HepG2 (cell line): ENCODE data around the gene NCKAP1. TPM values are rescaled to one million over a fixed set of nuclear protein-coding genes. Genes with fewer than 3 reads are reported as not detected.

Experiments used
- ATAD3A ChIP-seq: sonication (generic); formaldehyde crosslinking; IDR thresholded peaks from 2 replicates; pipeline ENCODE4 v1.4.0; 2020; ENCODE audit warnings: missing genetic modification reagents
- MATR3 ChIP-seq: sonication (generic); formaldehyde crosslinking; IDR thresholded peaks from 2 replicates; pipeline ENCODE4 v1.4.0; 2020; ENCODE audit warnings: missing genetic modification reagents
- MTF1 ChIP-seq: sonication (generic); formaldehyde crosslinking; IDR thresholded peaks from 2 replicates; pipeline ENCODE4 v1.5.0; 2020; ENCODE audit warnings: missing genetic modification reagents
- RERE ChIP-seq: IDR thresholded peaks from 2 replicates; pipeline ENCODE4 v1.6.1; 2016; ENCODE audit warnings: low read depth, missing genetic modification reagents, missing compliant biosample characterization
- RXRB ChIP-seq: IDR thresholded peaks from 2 replicates; pipeline ENCODE4 v1.6.1; 2016; ENCODE audit warnings: borderline replicate concordance, missing genetic modification reagents, missing compliant biosample characterization
- THYN1 ChIP-seq: sonication (generic); formaldehyde crosslinking; IDR thresholded peaks from 2 replicates; pipeline ENCODE4 v1.8.1; 2023; ENCODE audit warnings: low read depth, mild to moderate bottlenecking, moderate library complexity, missing genetic modification reagents, borderline replicate concordance
- ZBTB2 ChIP-seq: sonication (generic); formaldehyde crosslinking; IDR thresholded peaks from 2 replicates; pipeline ENCODE4 v1.8.0; 2022; ENCODE audit warnings: low read depth, missing genetic modification reagents
- ZBTB38 ChIP-seq: sonication (generic); formaldehyde crosslinking; IDR thresholded peaks from 2 replicates; pipeline ENCODE4 v1.5.1; 2020; ENCODE audit warnings: mild to moderate bottlenecking, missing genetic modification reagents
- ZFP36 ChIP-seq: fragments of 150-350 bp; IDR thresholded peaks from 2 replicates; pipeline ENCODE4 v1.6.1; 2018; ENCODE audit warnings: borderline replicate concordance, low read length, low read depth; ENCODE audit not compliant: partially characterized antibody
- ZNF431 ChIP-seq: sonication (generic); formaldehyde crosslinking; IDR thresholded peaks from 2 replicates; pipeline ENCODE4 v1.9.0; 2022; ENCODE audit warnings: missing genetic modification reagents, low read depth, mild to moderate bottlenecking, borderline replicate concordance
- ZNF576 ChIP-seq: sonication (generic); formaldehyde crosslinking; IDR thresholded peaks from 2 replicates; pipeline ENCODE4 v1.4.0; 2020; ENCODE audit warnings: mild to moderate bottlenecking, missing genetic modification reagents
- ZNF709 ChIP-seq: sonication (generic); formaldehyde crosslinking; IDR thresholded peaks from 2 replicates; pipeline ENCODE4 v1.5.0; 2020; ENCODE audit warnings: mild to moderate bottlenecking, missing genetic modification reagents
- ZNF766 ChIP-seq: sonication (generic); formaldehyde crosslinking; IDR thresholded peaks from 2 replicates; pipeline ENCODE4 v1.5.0; 2020; ENCODE audit warnings: missing genetic modification reagents, borderline replicate concordance
- ZNF83 ChIP-seq: sonication (generic); formaldehyde crosslinking; IDR thresholded peaks from 2 replicates; pipeline ENCODE4 v1.4.0; 2020; ENCODE audit warnings: missing genetic modification reagents, mild to moderate bottlenecking, borderline replicate concordance
- polyA plus RNA-seq, 8 experiments: library from polyadenylated mRNA; depleted of rRNA in 3 of 8; stranded (reverse) in 7 of 8; unstranded in 1 of 8; fragments of >200 nt; fragmentation: Illumina TruSeq in 4 of 8; extraction: Trizol in 4 of 8; gene quantifications; 2 replicates each; pipeline versions ENCODE4 v1.2.1 to v1.2.3, GENCODE V29; 2011 to 2016; ENCODE audit warnings: low read depth in 4 of 8, missing spikeins in 1 of 8, mixed read lengths in 1 of 8; ENCODE audit not compliant: insufficient read depth in 1 of 8
- total RNA-seq, 5 experiments: library from RNA; depleted of rRNA; stranded (reverse); fragments of >200 nt; fragmentation: Illumina TruSeq; extraction: Trizol; gene quantifications; 2 replicates each; pipeline ENCODE4 v1.2.3, GENCODE V29; 2016; ENCODE audit warnings: low read depth in 1 of 5
- TF ChIP-seq, protein P1 (sequence below), 2 experiments: sonication (generic) in 1 of 2; formaldehyde crosslinking in 1 of 2; IDR thresholded peaks; 2 replicates each; pipeline versions ENCODE4 v1.5.1 to v1.6.1; 2011 to 2020; ENCODE audit warnings: borderline replicate concordance in 1 of 2, low read depth in 1 of 2, low read length in 1 of 2, mild to moderate bottlenecking in 1 of 2, missing genetic modification reagents in 1 of 2, moderate library complexity in 1 of 2

Gene NCKAP1
- total and polyA plus RNA-seq, 2 of the 13 experiments (the other 11 are each of a cell fraction or from before 2014, with no cell fraction given) = 72.1 to 96.3 TPM

DNA sequence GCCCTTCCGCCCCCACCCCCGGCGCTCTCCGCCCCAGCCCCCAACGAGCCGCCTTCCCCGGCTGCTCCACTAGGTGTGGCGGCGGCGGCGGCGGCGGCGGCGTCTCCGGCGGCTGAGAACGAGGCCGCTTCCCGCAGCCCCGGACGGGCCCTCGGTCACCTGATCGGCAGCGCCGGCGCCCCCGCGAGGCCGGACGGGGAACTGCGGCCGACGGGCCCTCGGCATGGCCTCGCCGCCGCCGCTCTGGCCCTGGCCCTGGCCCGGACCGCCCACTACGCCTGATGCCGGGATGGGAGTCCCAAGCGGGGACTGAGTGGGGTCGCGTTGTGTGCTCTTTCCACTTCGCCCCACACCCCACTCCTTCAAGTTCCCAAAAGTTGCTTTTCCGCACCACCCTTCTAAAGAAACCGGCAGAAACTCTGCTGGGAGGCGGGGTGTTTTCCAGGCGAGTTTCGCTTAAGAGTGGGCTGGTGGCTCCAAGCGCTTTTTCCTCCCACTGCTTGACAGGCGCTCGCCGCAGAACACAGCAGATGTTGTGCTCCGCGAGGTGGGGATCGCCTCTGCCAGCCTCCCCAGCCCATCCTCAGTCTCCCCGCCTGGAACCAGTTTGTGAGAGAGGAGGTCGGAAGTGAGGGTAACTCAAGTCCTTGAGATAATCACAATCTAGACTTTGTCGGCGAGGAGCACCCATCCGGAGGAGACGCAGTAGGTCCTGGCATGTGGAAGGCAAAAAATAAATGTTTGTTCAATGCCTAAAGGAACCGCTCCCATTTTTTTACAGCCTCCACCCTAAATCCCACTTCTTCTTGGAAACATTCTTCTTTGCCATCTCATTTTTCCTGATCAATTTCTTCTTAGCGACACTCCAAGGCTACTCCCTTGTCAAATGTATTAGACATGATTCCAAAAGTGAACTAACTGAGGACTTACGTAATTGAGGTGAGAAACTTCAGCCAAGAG, at the start of gene NCKAP1 (continued):
- TF ChIP-seq ZBTB38 (CRISPR knock-in tag) (peak; percentile 75), ZBTB2 (CRISPR knock-in tag) (peak; percentile 98), MTF1 (CRISPR knock-in tag) (no peak), RXRB (CRISPR knock-in tag) (no peak), ZNF709 (CRISPR knock-in tag) (no peak; the same call in none of the 2 replicates), MATR3 (CRISPR knock-in tag) (no peak), ZNF576 (CRISPR knock-in tag) (no peak), ZNF83 (CRISPR knock-in tag) (no peak), RERE (CRISPR knock-in tag) (0 out of 2 replicates have a peak, but pooled peaks have one; percentile 44), ATAD3A (no peak), ZNF431 (CRISPR knock-in tag) (peak; percentile 91; the same call in 1 of the 2 replicates), ZFP36 (no peak), THYN1 (CRISPR knock-in tag) (0 out of 2 replicates have a peak, but pooled peaks have one; percentile 65), ZNF766 (CRISPR knock-in tag) (peak; percentile 53; the same call in 1 of the 2 replicates)
- TF ChIP-seq, protein P1, sequence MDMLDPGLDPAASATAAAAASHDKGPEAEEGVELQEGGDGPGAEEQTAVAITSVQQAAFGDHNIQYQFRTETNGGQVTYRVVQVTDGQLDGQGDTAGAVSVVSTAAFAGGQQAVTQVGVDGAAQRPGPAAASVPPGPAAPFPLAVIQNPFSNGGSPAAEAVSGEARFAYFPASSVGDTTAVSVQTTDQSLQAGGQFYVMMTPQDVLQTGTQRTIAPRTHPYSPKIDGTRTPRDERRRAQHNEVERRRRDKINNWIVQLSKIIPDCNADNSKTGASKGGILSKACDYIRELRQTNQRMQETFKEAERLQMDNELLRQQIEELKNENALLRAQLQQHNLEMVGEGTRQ (IDR thresholded peaks at IDR 0.05; ENCODE audit: low read depth, low read length) = no peak
- TF ChIP-seq, protein P1 (CRISPR knock-in tag; IDR thresholded peaks at IDR 0.05; ENCODE audit: borderline replicate concordance) = no peak
